HepG2 (cell line): Measurements from ENCODE around the gene DPH7. TPM values are rescaled to one million over a fixed set of nuclear protein-coding genes. Genes with fewer than 3 reads are reported as not detected.

ENCODE experiments used
- CBFB ChIP-seq: sonication (generic); formaldehyde crosslinking; IDR thresholded peaks from 2 replicates; pipeline ENCODE4 v1.4.0; 2020; ENCODE audit warnings: missing genetic modification reagents
- CERS6 ChIP-seq: sonication (generic); formaldehyde crosslinking; IDR thresholded peaks from 2 replicates; pipeline ENCODE4 v1.5.0; 2020; ENCODE audit warnings: missing genetic modification reagents
- CREM ChIP-seq, 2 experiments: sonication (generic) in 1 of 2; formaldehyde crosslinking in 1 of 2; IDR thresholded peaks; 2 replicates each; pipeline versions ENCODE4 v1.4.0 to v1.6.1; 2016 to 2020; ENCODE audit warnings: antibody characterized with exemption in 1 of 2, mild to moderate bottlenecking in 1 of 2, missing genetic modification reagents in 1 of 2
- TP53 ChIP-seq: sonication (generic); formaldehyde crosslinking; conservative IDR thresholded peaks from 2 replicates; pipeline ENCODE4 v1.4.0; 2020; ENCODE audit warnings: missing genetic modification reagents
- U2AF1 ChIP-seq: fragments of 200-400 bp; formaldehyde crosslinking; optimal IDR thresholded peaks from 2 replicates; pipeline ENCODE3; 2017; ENCODE audit warnings: mild to moderate bottlenecking, low read depth, low read length
- XRCC5 ChIP-seq: fragments of 200-400 bp; formaldehyde crosslinking; optimal IDR thresholded peaks from 2 replicates; pipeline ENCODE3; 2017; ENCODE audit warnings: mild to moderate bottlenecking, low read length
- ZNF124 ChIP-seq: sonication (generic); formaldehyde crosslinking; IDR thresholded peaks from 2 replicates; pipeline ENCODE4 v1.4.0; 2020; ENCODE audit warnings: missing genetic modification reagents
- ZNF646 ChIP-seq: sonication (generic); formaldehyde crosslinking; IDR thresholded peaks from 2 replicates; pipeline ENCODE4 v1.9.0; 2021; ENCODE audit warnings: mild to moderate bottlenecking, missing genetic modification reagents
- ZNF775 ChIP-seq: sonication (generic); formaldehyde crosslinking; IDR thresholded peaks from 2 replicates; pipeline ENCODE4 v1.4.0; 2020; ENCODE audit warnings: missing genetic modification reagents, mild to moderate bottlenecking, moderate library complexity, borderline replicate concordance
- ZNF782 ChIP-seq: sonication (generic); formaldehyde crosslinking; IDR thresholded peaks from 2 replicates; pipeline ENCODE4 v1.4.0; 2020; ENCODE audit warnings: missing genetic modification reagents, mild to moderate bottlenecking, borderline replicate concordance
- polyA plus RNA-seq, 8 experiments: library from polyadenylated mRNA; depleted of rRNA in 3 of 8; stranded (reverse) in 7 of 8; unstranded in 1 of 8; fragments of >200 nt; fragmentation: Illumina TruSeq in 4 of 8; extraction: Trizol in 4 of 8; gene quantifications; 2 replicates each; pipeline versions ENCODE4 v1.2.1 to v1.2.3, GENCODE V29; 2011 to 2016; ENCODE audit warnings: low read depth in 4 of 8, missing spikeins in 1 of 8, mixed read lengths in 1 of 8; ENCODE audit not compliant: insufficient read depth in 1 of 8
- total RNA-seq, 5 experiments: library from RNA; depleted of rRNA; stranded (reverse); fragments of >200 nt; fragmentation: Illumina TruSeq; extraction: Trizol; gene quantifications; 2 replicates each; pipeline ENCODE4 v1.2.3, GENCODE V29; 2016; ENCODE audit warnings: low read depth in 1 of 5
- TF ChIP-seq, protein P1 (sequence below): sonication (generic); formaldehyde crosslinking; IDR thresholded peaks from 2 replicates; pipeline ENCODE4 v1.5.0; 2020; ENCODE audit warnings: mild to moderate bottlenecking, missing genetic modification reagents
- TF ChIP-seq, protein P2 (sequence below): sonication (generic); formaldehyde crosslinking; IDR thresholded peaks from 2 replicates; pipeline ENCODE4 v1.4.0; 2020; ENCODE audit warnings: mild to moderate bottlenecking, missing genetic modification reagents

Gene DPH7
- total and polyA plus RNA-seq, 2 of the 13 experiments (the other 11 are each of a cell fraction or from before 2014, with no cell fraction given), result 27.6 to 31.6 TPM

GRCh38 chr9:137578518-137579258, at the start of gene DPH7 (continued):
- no peak for TF ChIP-seq ZNF782 (CRISPR knock-in tag)
- no peak for TF ChIP-seq ZNF775
- TF ChIP-seq ZNF124 (CRISPR knock-in tag), result 0 out of 2 replicates have a peak, but pooled peaks have one; percentile 48
- TF ChIP-seq, protein P1, sequence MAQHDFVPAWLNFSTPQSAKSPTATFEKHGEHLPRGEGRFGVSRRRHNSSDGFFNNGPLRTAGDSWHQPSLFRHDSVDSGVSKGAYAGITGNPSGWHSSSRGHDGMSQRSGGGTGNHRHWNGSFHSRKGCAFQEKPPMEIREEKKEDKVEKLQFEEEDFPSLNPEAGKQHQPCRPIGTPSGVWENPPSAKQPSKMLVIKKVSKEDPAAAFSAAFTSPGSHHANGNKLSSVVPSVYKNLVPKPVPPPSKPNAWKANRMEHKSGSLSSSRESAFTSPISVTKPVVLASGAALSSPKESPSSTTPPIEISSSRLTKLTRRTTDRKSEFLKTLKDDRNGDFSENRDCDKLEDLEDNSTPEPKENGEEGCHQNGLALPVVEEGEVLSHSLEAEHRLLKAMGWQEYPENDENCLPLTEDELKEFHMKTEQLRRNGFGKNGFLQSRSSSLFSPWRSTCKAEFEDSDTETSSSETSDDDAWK (CRISPR knock-in tag), result no peak
- no peak for TF ChIP-seq CERS6 (CRISPR knock-in tag)
- no peak; the same call in 1 of the 2 replicates for TF ChIP-seq CREM (IDR thresholded peaks at IDR 0.05)
- TF ChIP-seq CREM (CRISPR knock-in tag; IDR thresholded peaks at IDR 0.05), result no peak
- peak; percentile 96 for TF ChIP-seq XRCC5
- TF ChIP-seq TP53 (CRISPR knock-in tag), result 0 out of 2 replicates have a peak, but pooled peaks have one; percentile 21
- TF ChIP-seq, protein P2, sequence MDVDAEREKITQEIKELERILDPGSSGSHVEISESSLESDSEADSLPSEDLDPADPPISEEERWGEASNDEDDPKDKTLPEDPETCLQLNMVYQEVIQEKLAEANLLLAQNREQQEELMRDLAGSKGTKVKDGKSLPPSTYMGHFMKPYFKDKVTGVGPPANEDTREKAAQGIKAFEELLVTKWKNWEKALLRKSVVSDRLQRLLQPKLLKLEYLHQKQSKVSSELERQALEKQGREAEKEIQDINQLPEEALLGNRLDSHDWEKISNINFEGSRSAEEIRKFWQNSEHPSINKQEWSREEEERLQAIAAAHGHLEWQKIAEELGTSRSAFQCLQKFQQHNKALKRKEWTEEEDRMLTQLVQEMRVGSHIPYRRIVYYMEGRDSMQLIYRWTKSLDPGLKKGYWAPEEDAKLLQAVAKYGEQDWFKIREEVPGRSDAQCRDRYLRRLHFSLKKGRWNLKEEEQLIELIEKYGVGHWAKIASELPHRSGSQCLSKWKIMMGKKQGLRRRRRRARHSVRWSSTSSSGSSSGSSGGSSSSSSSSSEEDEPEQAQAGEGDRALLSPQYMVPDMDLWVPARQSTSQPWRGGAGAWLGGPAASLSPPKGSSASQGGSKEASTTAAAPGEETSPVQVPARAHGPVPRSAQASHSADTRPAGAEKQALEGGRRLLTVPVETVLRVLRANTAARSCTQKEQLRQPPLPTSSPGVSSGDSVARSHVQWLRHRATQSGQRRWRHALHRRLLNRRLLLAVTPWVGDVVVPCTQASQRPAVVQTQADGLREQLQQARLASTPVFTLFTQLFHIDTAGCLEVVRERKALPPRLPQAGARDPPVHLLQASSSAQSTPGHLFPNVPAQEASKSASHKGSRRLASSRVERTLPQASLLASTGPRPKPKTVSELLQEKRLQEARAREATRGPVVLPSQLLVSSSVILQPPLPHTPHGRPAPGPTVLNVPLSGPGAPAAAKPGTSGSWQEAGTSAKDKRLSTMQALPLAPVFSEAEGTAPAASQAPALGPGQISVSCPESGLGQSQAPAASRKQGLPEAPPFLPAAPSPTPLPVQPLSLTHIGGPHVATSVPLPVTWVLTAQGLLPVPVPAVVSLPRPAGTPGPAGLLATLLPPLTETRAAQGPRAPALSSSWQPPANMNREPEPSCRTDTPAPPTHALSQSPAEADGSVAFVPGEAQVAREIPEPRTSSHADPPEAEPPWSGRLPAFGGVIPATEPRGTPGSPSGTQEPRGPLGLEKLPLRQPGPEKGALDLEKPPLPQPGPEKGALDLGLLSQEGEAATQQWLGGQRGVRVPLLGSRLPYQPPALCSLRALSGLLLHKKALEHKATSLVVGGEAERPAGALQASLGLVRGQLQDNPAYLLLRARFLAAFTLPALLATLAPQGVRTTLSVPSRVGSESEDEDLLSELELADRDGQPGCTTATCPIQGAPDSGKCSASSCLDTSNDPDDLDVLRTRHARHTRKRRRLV, result no peak
- peak; percentile 87 for TF ChIP-seq CBFB
- no peak for TF ChIP-seq U2AF1
- no peak for TF ChIP-seq ZNF646 (CRISPR knock-in tag)
